ENCODE measurements around the gene CES2.

The CES2 gene

GRCh38 chr16:66926961-66927436 is 8.3 kb upstream of the CES2 start:
- TF ChIP-seq POU6F1 (CRISPR knock-in tag; IDR thresholded peaks at IDR 0.05; ENCODE audit: borderline replicate concordance, low read depth) = no peak
- TF ChIP-seq ESRRG (CRISPR knock-in tag; IDR thresholded peaks at IDR 0.05) = no peak
- peak; percentile 72 for ATAC-seq

- ATAC-seq = peak; percentile 2; the same call in 1 of the 3 replicates
- TF ChIP-seq ESRRG (CRISPR knock-in tag; IDR thresholded peaks at IDR 0.05) (no peak), CSRNP3 (CRISPR knock-in tag; IDR thresholded peaks at IDR 0.05) (no peak), ZC3H10 (CRISPR knock-in tag; IDR thresholded peaks at IDR 0.05) (no peak), ARNTL (CRISPR knock-in tag; IDR thresholded peaks at IDR 0.05; ENCODE audit: borderline replicate concordance, low read depth) (no peak), TCF4 (CRISPR knock-in tag; IDR thresholded peaks at IDR 0.05; ENCODE audit: borderline replicate concordance) (no peak), CREB5 (CRISPR knock-in tag; IDR thresholded peaks at IDR 0.05; ENCODE audit: low read depth) (no peak), BACH2 (CRISPR knock-in tag; IDR thresholded peaks at IDR 0.05; ENCODE audit: borderline replicate concordance) (no peak), PPARA (CRISPR knock-in tag; IDR thresholded peaks at IDR 0.05; ENCODE audit: borderline replicate concordance) (no peak), POU6F1 (CRISPR knock-in tag; IDR thresholded peaks at IDR 0.05; ENCODE audit: borderline replicate concordance, low read depth) (no peak), OSR1 (CRISPR knock-in tag; IDR thresholded peaks at IDR 0.05) (no peak)
Observed at GRCh38 chr16:66927918-66928649, 7.2 kb upstream of the CES2 start.

- peak; percentile 44 for ATAC-seq
- TF ChIP-seq ZC3H10 (CRISPR knock-in tag; IDR thresholded peaks at IDR 0.05) (no peak), ZNF70 (CRISPR knock-in tag; IDR thresholded peaks at IDR 0.05) (no peak), CREB5 (CRISPR knock-in tag; IDR thresholded peaks at IDR 0.05; ENCODE audit: low read depth) (no peak), PATZ1 (CRISPR knock-in tag; IDR thresholded peaks at IDR 0.05; ENCODE audit: borderline replicate concordance) (no peak), SNAI2 (CRISPR knock-in tag; IDR thresholded peaks at IDR 0.05) (no peak), ARNTL (CRISPR knock-in tag; IDR thresholded peaks at IDR 0.05; ENCODE audit: borderline replicate concordance, low read depth) (no peak), ISL1 (CRISPR knock-in tag; IDR thresholded peaks at IDR 0.05) (no peak), CSRNP3 (CRISPR knock-in tag; IDR thresholded peaks at IDR 0.05) (no peak), ZFP3 (CRISPR knock-in tag; IDR thresholded peaks at IDR 0.05) (no peak), RARB (CRISPR knock-in tag; IDR thresholded peaks at IDR 0.05) (no peak), TCF4 (CRISPR knock-in tag; IDR thresholded peaks at IDR 0.05; ENCODE audit: borderline replicate concordance) (no peak), TSHZ2 (CRISPR knock-in tag; IDR thresholded peaks at IDR 0.05) (no peak), ZNF565 (CRISPR knock-in tag; conservative IDR thresholded peaks at IDR 0.05; ENCODE audit: low read depth) (no peak), ZNF8 (CRISPR knock-in tag; IDR thresholded peaks at IDR 0.05) (no peak), BACH2 (CRISPR knock-in tag; IDR thresholded peaks at IDR 0.05; ENCODE audit: borderline replicate concordance) (no peak), OSR1 (CRISPR knock-in tag; IDR thresholded peaks at IDR 0.05) (no peak)
Observed at GRCh38 chr16:66928702-66929388, 6.5 kb upstream of the CES2 start.

Data from SK-N-SH treated with all-trans-retinoic acid at 6 μM for 48 hours (cell line).